MV-4-11 (cell line): ENCODE data around the gene SPECC1L.
A peak's percentile ranks its signal among the peaks of the same experiment; 100 is the strongest.

Experiments
- DNase-seq: peaks from one replicate; lab custom pipeline; 2025; lab: John Stamatoyannopoulos, UW

The SPECC1L gene

DNA sequence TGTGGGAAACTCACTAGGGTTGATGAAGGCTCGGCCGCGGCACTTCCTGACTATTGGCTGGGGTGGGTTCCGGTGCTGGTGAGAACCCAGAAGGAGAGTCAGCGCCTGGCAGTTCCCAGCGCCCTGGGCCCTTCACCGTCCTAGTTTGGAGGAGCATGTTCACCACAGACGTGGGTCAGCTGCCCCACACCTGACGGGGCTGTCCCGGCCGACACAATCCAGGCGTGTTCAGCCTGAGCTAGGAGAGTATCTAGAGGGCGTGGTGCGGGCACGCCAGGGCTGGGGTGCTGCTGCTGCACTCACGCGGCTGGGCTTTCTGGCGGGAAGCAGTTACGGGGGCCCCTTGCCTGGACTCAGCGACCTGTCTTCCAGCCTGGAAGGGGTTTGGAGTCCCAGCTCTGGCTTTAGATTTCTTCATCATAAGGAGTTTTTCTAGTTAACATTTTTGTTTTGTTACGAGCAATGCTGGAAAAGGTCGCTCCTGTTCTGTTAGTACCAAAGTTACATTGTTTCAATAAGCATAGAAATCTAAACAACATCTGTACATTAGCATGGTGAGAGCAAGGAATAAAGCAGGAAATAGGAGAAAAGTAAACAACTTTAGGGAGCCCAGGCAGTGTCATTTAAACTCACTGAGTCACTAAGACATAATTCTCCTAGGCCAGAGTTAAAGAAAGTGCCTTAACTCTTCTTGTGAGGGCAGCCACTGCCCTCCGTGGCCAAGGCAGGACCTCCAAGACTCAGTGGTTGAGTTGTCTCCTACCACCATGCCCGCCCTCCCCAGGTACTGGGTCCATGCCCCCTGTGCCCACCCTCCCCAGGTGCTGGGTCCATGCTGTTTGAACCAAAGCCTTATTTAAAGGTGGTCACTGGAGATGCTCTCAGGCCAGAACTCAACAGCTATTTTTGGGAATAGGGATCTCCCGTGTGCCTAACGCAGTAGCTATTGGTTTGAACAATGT lies 144.6 kb downstream of the SPECC1L start:
- DNase-seq, result no peak

DNA sequence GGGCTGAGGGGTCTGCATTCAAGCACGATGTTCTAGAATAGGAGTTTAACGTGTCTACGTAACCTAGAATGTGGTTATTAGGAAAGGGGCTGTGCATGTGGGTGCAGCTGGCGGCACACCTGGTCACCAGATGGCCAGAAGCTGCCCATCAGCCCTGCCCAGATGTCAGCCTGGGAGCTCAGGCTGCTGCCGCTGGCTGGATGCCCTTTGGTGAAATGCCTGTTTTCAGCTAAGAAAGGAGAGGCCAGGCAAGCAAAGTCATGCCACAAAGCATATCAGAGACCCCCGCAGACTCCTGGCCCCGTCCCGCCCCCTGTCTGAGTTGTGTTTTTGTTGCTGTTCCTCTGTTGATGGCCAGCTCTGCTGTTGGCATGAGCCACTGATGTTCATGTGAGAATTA lies 145.5 kb downstream of the SPECC1L start:
- no peak for DNase-seq

DNA sequence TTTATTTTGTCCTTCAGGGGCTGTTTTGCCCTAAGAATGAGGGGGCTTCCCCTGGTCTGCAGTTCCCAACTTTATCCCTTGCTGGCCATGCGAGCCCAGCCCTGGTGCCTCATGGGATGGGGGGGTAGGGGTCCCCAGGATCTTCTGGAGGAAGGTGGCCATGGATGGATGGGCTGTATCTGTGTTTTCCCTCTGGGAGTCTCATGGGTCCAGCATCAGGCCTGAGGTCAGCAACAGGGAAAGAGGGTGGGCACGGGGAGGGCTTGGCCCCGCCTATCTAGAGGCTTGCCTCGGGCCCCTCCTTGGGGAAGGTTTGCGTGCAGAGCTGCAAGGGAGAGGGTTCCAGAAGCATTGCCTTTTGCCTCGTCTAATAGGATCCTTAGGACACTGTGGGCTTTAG lies 146.0 kb downstream of the SPECC1L start:
- DNase-seq, result no peak

DNA sequence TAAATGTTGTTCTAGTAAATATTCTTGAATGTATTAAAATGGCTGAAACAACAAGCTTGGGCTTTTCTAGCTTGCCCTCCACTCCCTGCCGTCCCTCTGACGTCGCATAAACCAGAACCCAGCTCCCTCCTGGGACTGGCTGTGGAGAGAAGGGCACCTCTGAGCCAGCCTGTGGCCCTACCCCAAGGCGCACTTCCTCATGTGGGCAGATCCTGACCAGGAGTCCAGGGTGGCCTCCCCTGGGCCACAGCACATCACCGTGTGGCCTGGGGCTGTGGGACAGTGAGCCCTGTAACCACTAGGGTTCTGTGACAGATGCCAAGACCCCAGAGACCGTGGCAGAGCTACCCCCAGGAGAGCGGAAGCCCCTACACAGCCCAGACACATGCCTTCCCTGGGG lies 146.6 kb downstream of the SPECC1L start:
- DNase-seq, result no peak

DNA sequence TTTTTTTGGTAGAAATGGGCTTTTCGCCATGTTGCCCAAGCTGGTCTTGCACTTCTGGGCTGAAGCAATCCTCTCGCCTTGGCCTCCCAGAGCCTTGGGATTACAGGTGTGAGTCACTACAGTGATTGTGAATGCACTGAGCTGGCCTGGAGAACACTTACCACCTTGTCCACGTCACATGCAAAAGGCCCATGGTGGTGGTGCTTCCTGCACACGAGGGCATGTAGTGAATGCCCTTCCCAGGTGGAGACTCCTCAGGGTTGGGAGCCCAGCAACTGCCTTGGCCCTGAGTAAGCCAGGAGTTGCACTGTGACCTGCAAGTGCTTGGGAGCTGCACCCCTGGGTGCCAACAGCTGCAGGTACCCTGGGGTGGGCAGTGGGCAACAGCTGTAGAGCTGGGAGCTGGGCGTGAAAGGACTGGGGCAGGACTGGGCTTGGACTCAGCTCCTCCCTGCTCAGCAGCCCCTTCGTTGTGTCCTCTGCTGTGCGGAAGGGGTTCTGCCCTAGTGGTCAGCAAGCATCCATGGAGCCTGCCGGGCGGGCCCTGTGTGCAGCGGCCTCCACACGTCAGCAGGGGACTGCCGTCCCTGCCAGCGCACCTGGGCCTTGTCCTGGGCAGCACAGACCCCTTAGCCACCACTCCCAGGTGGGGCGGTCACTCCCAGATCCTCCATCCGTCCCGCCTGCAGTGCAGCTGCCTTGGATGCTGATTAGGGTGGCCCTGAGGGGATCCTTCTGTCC lies 147.4 kb downstream of the SPECC1L start:
- no peak for DNase-seq

DNA sequence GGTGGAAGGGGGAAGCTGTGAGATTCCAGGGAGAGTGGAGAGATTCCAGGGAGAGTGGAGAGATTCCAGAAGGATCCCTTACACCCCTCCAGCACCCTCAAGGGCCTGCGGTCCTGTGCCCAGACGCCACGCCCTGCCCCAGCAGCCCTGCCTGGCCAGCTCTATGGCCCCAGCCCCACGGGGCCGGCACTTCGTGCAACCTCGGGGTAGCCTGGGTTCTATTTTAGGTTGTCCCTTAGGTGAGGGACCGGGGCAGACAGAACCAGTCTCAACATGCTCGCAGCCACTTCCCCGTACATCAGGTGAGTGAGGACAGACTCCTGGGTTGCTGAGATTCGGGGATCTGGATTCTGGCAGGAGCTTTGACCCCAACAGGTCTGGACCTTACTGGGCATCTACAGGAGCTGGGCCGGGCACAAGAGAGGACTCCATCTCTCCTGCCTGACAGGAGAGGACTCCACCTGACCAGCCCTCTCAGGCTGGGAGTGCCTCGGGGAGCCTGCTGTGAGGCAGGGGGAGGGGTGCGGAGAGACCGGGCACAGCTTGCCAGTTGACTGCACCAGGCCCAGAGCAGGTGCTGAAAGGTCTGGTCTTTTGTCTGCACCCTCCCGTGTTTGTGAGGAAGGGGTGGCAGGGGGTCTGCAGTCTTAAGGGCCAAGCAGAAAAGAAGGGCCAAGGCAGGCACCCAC lies 148.3 kb downstream of the SPECC1L start:
- no peak for DNase-seq

DNA sequence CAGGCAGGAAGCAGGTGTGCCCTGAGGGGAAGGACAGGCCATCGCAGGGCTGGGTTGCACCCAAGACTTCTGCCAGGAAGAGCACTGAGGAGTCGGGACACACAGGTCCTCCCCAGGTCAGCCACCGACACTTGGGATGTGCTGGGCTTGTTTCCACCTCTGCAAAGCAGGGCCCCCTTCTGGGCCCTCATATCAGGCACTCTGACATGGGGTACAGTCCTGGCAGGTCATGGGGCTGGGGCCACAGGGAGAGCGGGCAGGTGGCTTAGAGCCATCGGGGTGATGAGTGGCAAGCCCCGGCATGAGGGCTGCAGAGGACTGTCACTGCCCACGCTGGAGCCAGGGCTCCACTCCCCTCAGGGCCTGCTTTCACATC lies 148.8 kb downstream of the SPECC1L start:
- no peak for DNase-seq

DNA sequence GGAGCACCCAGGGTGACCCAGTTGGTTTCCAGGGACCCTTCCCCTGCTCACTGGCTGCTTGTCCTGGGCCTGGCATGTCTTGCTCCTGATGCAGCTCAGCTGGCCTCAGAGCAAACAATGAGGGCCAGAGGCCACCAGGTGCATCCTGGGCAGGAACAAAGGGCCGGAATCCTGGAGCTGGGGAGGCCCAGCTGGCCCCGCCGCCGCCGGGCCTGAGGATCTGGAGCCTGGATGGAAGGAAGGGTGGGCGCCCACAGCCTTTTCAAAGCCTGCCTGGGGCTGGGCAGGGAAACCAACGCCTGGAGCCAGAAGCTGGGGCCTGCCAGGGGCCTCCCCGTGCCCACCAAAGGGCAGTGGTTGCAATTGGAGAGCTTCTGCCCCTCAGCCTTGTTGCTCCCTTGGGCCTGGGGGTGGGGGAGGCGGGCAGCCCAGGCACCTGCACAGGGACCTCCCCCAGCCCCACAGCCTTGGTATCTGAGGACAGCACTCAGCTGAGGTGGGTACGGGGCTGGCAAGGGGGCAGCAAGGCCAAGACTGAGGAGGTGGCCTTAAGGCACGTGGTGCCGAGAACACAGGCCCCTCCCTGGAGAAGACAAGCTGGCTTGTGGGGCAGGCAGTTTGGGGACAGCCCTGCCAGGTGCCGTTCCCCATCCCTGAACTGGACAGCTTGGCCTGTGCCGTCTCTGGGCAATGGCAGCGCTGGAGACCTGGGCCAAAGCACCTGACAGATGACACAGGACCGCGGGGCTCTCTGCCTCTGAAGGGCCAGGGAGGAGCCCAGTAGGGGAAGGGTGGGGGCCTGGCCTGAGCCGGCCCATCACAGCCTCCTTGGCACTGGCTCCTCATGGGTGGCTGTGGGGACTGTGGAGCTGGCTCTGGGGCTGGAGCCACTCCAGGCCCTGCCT lies 149.7 kb downstream of the SPECC1L start:
- DNase-seq, result no peak

DNA sequence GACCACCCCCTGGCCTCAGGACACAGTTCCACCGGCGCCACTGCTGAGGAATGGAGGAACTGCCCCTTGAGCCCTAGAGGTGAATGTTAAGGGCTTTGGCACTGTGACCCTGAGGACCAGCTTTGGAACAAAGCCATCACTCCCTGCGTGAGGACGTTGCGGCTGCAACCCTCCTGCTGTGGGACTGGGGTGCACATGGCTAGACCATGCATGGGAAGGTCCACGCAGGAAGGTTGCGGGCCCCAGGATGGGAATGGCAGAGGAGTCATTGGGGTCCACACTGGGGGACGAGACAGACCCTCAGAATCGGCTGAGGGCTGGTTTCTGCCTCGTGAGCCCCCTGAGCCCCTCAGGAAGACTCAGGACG lies 150.3 kb downstream of the SPECC1L start:
- no peak for DNase-seq

DNA sequence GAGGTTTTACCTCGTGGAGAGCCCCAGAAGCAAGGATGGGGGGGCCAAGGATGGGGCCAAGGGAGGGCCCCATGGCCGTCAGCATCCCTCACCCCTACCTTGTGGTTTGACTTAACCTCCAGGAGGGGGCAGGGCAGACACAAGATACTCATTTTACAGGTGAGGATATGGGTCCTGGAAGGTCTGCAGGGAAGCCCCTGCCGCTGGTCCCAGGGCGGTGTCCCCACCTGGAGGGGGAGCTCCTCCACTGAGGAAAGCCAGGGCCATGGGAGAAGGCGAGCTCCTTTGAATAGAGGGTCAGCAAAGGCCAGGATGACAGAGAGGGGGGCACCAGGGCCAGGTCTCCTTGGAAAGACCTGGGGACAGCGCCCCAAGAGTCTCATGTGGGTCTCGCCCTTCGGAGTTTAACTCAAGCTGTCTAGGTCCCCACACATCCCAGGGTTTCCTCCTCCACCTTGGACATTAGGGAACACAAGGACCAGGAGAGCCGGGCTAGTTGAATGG lies 150.8 kb downstream of the SPECC1L start:
- no peak for DNase-seq

DNA sequence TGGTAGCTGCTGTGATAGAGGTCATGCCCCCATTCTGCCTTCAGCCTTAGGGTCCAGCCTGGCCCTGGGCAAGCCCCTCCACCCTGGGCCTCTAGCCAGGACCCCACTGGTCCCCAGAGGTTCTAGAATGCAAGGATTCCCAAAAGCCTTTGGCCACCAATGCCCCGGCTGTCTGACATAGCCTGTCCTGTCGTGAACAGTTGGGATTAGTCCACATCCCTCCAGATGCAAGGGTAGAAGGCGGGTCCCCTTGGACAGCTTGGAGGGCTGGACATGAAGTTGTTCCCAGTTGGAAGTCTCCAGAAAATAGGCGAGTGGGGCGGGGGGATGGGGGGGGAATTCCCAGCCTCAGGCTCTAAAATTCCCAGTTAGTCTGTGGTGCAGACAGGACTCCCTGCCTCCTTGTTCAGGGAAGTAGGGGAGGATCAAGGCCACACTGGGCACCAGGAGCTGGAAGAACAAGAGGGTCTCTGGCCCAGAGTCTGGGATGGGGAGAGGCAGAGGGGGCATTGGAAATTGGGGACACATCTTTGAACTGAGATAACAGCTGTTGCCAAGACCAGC lies 151.6 kb downstream of the SPECC1L start:
- DNase-seq, result no peak

DNA sequence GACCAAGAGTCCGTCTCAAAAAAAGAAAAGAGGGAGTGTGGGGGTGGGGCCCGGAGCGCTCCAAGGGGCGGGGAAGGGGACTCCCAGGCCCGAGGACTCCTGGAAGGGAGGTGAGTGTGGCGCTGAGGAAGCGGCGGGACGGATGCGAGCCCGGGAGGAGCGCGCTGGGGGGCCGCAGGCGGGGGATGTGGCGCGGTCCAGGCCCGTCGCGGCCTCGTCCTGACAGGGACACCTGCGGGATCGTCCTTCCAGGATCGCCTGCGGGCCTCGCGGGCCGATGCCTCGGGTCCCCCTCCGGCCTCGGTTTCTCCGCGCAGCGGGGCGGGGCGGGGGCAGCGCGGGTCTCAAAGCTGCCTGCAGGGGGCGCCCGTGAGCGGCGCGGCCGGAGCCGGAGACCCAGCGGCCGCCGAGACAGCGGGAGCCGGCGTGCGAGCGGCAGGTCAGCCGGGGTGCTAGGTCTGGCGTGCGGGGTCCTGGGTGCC lies 152.9 kb downstream of the SPECC1L start:
- DNase-seq, result no peak

DNA sequence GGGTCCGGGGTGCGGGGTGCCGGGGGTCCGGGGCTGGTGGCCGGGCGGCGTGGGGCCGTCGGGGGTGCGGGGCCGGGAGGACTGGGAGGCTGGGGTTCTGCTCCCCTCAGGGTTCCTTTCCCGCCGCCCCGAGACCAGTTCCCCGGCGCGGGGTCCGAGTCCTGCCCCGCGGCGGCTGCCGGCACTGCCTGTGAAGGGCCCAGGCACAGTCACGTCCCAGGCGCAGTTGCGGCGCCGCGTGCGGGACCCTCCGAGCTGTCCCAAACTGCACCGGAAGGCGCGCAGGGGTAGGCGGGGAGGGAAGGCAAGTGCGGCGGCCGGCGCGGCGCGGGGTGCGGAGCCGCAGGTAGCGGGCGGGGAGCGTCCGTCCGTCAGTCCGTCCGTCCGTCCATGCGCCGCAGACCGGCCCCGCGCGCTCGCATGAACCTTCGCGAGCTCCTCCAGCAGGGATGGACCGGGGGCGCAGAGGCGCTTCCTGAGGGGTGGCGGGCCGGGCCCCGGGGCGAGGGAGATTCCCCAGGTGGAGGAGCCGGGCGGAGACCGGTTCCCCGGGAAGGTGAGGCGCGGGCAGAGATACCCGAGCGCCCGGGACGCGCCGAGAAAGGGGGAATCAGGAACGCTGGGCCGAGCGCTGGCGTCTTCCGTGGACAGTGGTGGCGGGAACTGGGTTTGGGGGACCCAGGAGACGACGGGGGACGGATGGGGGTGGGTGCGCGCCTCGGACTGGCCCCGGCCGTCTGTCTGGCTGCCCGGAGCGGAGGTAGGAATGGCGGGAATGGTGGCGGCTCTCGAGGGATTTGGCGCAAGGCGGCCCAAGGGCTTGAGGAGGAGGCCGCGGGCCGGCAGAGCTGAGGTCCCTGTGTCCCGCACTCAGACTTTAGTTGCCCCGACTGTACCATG lies 153.6 kb downstream of the SPECC1L start:
- DNase-seq, result no peak

DNA sequence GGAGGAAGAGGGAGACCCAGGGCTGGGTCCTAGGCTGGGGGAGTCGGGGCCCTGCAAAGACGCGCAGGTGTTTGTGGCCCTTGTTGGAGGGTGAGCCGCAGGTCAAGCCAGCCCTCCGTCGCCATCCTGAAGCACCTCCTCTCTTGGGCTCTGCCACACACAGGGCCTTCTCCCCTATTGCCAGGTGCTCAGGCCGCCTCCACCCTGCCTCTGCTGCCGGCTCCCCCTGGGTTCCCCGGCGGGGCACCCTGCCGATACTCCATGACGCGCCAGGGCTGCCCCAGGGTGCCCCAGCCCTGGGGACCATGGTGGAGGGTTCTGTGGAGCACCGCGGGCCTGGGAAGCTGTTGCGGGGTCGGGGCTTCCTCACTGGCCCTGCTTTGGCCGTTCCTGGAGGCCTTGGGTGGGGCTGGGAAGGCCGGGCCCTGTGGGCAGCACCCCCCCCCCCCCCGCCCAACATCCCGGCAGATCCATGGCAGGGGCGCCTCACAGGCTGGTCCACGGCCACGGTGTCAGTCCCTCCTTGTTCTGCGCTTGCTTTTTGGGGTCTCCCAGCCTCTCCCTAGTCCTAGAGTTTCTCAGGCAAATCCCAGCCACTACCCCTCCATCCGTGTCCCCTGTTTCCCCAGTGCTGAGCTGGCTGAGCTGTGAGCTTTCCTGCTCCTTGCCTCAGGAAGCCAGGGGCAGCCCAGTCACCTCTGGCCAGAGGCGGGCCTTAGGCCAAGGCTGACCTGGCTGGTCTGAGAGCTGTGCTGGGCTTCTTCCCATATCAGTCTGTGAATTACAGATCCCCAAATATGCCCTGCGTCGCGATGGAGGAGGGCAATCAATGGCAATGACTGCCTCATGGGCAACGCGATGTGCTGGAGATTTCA lies 154.5 kb downstream of the SPECC1L start:
- no peak for DNase-seq

DNA sequence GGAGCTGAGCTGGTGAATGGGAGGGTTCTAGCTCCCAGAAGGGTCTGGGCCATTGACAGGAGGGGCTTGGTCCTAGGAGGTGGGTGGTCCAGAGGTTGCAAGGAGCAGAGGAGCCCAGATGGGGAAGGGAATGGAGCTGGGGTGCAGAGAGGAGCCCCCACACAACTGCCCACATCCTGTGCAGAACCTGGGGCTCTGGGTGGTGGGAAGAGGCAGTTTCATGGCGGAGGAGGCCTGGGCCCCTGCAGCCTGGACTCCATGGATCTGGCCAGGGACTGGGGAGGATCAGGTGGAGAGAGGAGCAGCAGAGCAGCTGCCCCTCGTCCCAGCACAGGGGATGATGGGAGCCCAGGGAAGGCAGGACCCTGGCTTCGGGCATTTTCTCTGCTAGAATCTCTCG lies 155.8 kb downstream of the SPECC1L start:
- no peak for DNase-seq

DNA sequence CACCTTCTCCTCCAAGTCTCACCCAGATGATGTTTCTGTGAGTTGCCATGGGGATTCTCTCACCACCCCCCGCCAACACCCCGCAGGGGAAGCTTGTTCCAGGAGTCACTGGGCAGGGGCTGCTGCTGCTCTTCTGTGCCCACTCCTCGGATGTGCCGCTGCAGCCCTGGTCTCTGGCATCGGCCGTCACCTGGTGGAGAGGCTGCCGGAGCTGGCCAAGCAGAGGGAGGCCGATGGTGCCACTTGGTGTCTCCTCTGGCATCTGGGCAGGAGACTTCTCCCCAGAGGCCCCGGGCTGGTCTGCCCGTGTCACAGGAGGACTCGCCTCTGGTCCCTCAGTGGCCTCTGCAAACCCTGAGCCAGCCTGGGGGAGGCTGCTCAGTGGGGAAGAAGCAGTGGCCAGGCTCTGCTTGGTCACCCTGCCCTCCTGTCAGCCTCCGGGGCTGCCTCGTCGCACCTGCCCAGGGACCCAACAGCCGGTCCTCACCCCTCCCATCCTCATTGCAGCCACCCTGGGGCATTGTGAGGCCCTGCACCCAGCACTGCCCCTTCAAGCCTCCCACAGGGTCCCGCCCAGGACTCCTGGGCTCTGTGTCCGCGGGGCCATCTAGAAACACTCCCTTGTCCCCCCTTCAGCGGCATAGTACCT lies 156.3 kb downstream of the SPECC1L start:
- DNase-seq, result no peak

DNA sequence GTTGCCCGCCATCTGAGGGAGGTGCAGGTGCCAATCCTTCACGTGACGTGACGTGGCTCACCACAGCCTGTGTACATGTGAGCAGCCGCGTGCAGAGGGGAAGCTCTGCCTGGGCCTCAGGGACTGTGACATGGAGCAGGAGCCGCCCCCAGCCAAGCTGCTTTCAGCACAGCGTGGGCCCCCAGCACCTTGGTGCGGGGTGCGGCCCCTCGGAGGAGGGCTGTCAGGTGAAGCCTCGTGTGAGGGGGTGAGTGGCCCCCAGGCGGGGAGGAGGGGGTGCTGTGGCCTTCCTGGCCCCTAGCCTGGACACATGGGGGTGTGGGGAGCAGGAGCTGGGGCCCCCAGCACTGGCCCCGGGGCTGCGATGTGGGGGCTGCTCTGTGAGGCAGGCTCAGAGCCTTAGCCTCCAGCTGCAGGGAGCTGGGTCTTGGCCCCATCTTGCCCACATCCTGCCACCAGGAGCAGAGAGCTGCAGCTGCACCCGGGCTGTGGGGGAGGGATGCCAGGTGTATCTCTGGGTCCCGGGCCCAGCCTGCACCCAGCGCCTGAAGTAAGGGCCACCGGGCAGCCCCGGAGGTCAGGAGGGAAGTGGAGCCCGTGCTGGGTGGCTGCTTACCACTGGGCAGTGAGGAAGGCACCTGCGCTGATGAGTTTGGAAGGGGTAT lies 157.0 kb downstream of the SPECC1L start, which contains the start of gene ADORA2A:
Gene ADORA2A (plus strand): TSS at position 100 of the 665 bp plus-strand sequence. CDS start 5,806 bp downstream, outside the sequence.
- DNase-seq, result peak; percentile 44
